ENCODE measurements around the gene MIPEP.

DNA sequence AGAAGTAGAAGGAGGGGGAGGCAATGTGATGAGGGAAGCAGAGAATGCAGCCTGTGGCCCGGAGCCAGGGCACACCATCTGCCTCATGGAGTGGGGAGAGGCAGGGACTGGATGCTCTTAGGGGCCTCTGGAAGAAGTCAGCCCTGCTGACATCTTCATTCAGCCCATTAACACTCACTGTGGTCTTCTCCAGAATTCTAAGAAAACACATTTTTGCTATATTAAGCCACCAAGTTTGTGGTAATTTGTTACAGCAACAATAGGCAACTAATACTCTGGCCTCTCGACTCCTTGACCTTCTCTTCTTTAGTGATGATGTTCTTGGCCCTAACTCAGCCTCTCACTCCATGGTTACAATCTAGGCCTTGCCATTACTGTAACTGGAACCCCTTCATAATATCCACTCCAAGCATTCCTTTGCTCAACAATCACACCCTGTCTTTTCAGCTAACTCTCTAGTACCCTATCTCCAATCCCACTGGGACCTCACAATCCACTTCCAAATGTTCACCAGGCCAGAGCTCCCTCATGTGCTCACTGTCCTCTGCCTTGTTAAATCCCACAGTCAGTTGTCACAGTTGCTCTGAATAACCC lies 98.5 kb downstream of the MIPEP start:
- TF ChIP-seq EZH2 (IDR thresholded peaks at IDR 0.05; ENCODE audit: low read length, missing control alignments), result no peak
- TF ChIP-seq, protein P1, sequence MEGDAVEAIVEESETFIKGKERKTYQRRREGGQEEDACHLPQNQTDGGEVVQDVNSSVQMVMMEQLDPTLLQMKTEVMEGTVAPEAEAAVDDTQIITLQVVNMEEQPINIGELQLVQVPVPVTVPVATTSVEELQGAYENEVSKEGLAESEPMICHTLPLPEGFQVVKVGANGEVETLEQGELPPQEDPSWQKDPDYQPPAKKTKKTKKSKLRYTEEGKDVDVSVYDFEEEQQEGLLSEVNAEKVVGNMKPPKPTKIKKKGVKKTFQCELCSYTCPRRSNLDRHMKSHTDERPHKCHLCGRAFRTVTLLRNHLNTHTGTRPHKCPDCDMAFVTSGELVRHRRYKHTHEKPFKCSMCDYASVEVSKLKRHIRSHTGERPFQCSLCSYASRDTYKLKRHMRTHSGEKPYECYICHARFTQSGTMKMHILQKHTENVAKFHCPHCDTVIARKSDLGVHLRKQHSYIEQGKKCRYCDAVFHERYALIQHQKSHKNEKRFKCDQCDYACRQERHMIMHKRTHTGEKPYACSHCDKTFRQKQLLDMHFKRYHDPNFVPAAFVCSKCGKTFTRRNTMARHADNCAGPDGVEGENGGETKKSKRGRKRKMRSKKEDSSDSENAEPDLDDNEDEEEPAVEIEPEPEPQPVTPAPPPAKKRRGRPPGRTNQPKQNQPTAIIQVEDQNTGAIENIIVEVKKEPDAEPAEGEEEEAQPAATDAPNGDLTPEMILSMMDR (conservative IDR thresholded peaks at IDR 0.05 in 1 of 2, IDR thresholded peaks at IDR 0.05 in 1 of 2; ENCODE audit: low read depth in 1 of 2, low read length in 2 of 2), result no peak
